H9 (cell line): Measurements from ENCODE around the gene YIPF5. TPM values are rescaled to one million over a fixed set of nuclear protein-coding genes. Genes with fewer than 3 reads are reported as not detected.

Experiments used
- DNase-seq: peaks from one replicate; pipeline ENCODE4 v3.0.0-alpha.2; 2017
- H2AFZ ChIP-seq: one replicate; pipeline ENCODE4 v1.6.1; 2013; ENCODE audit warnings: mild to moderate bottlenecking, low read length, control low read depth, moderate library complexity
- H2AK5ac ChIP-seq: 2 replicates; pipeline ENCODE4 v1.6.1; 2013; ENCODE audit warnings: low read length, control low read depth, mixed read lengths; ENCODE audit not compliant: insufficient read length
- H2BK120ac ChIP-seq: one replicate; pipeline ENCODE4 v1.6.1; 2013; ENCODE audit warnings: low read depth, mild to moderate bottlenecking, low read length, control low read depth, inconsistent platforms; ENCODE audit not compliant: poor library complexity, severe bottlenecking
- H2BK12ac ChIP-seq: 2 replicates; pipeline ENCODE4 v1.6.1; 2013; ENCODE audit warnings: low read length, control low read depth, mixed read lengths, low read depth; ENCODE audit not compliant: insufficient read length
- H2BK15ac ChIP-seq: 2 replicates; pipeline ENCODE4 v1.6.1; 2013; ENCODE audit warnings: low read depth, low read length, control low read depth
- H2BK20ac ChIP-seq: one replicate; pipeline ENCODE4 v1.6.1; 2013; ENCODE audit warnings: low read depth, mild to moderate bottlenecking, low read length, control low read depth, inconsistent platforms; ENCODE audit not compliant: poor library complexity, severe bottlenecking
- H2BK5ac ChIP-seq: 2 replicates; pipeline ENCODE4 v1.6.1; 2013; ENCODE audit warnings: low read length, control low read depth, mixed read lengths; ENCODE audit not compliant: insufficient read length
- H3K14ac ChIP-seq: 2 replicates; pipeline ENCODE4 v1.6.1; 2013; ENCODE audit warnings: low read length, control low read depth; ENCODE audit not compliant: insufficient read depth
- H3K18ac ChIP-seq: 2 replicates; pipeline ENCODE4 v1.6.1; 2013; ENCODE audit warnings: low read depth, mild to moderate bottlenecking, mixed read lengths, low read length, control low read depth; ENCODE audit not compliant: insufficient read length
- H3K23ac ChIP-seq: 2 replicates; pipeline ENCODE4 v1.6.1; 2013; ENCODE audit warnings: low read length, control low read depth, mixed read lengths, low read depth; ENCODE audit not compliant: insufficient read length
- H3K23me2 ChIP-seq: 2 replicates; pipeline ENCODE4 v1.6.1; 2013; ENCODE audit warnings: low read depth, mild to moderate bottlenecking, mixed read lengths, low read length, control low read depth; ENCODE audit not compliant: insufficient read length, poor library complexity, severe bottlenecking
- H3K27ac ChIP-seq: 2 replicates; pipeline ENCODE4 v1.5.1; 2013; ENCODE audit warnings: low read length, control low read depth, mixed read lengths, low read depth; ENCODE audit not compliant: insufficient read length
- H3K27me3 ChIP-seq: 2 replicates; pipeline ENCODE4 v1.6.1; 2013; ENCODE audit warnings: low read length, control low read depth, inconsistent platforms; ENCODE audit not compliant: insufficient read depth
- H3K4ac ChIP-seq: 2 replicates; pipeline ENCODE4 v1.6.1; 2013; ENCODE audit warnings: low read depth, mild to moderate bottlenecking, control low read depth, inconsistent platforms, low read length, moderate library complexity
- H3K4me1 ChIP-seq: 2 replicates; pipeline ENCODE4 v1.6.1; 2013; ENCODE audit warnings: low read length, control low read depth, inconsistent platforms; ENCODE audit not compliant: insufficient read depth
- H3K4me2 ChIP-seq: 2 replicates; pipeline ENCODE4 v1.6.1; 2013; ENCODE audit warnings: low read length, control low read depth, mixed read lengths; ENCODE audit not compliant: insufficient read length, insufficient read depth
- H3K56ac ChIP-seq: 2 replicates; pipeline ENCODE4 v1.6.1; 2013; ENCODE audit warnings: low read depth, mild to moderate bottlenecking, mixed read lengths, low read length, control low read depth; ENCODE audit not compliant: insufficient read length
- H3K79me1 ChIP-seq: 2 replicates; pipeline ENCODE4 v1.6.1; 2013; ENCODE audit warnings: low read depth, mild to moderate bottlenecking, moderate library complexity, low read length, control low read depth, inconsistent platforms; ENCODE audit not compliant: insufficient read depth, poor library complexity, severe bottlenecking
- H3K79me2 ChIP-seq: 2 replicates; pipeline ENCODE4 v1.6.1; 2013; ENCODE audit warnings: low read length, control low read depth, inconsistent platforms; ENCODE audit not compliant: insufficient read depth
- H3K9ac ChIP-seq: 2 replicates; pipeline ENCODE4 v1.6.1; 2013; ENCODE audit warnings: low read length, control low read depth, mixed read lengths; ENCODE audit not compliant: insufficient read length; ENCODE audit errors: extremely low read depth
- H3K9me3 ChIP-seq: one replicate; pipeline ENCODE4 v1.6.1; 2013; ENCODE audit warnings: low read depth, low read length, inconsistent platforms; ENCODE audit not compliant: control insufficient read depth
- H3T11ph ChIP-seq: one replicate; pipeline ENCODE4 v1.6.1; 2013; ENCODE audit warnings: mild to moderate bottlenecking, low read length, control low read depth, inconsistent platforms
- H4K20me1 ChIP-seq: one replicate; pipeline ENCODE4 v1.6.1; 2013; ENCODE audit not compliant: control insufficient read depth, insufficient read length, insufficient read depth
- H4K5ac ChIP-seq: 2 replicates; pipeline ENCODE4 v1.6.1; 2013; ENCODE audit warnings: low read depth, mild to moderate bottlenecking, mixed read lengths, low read length, control low read depth; ENCODE audit not compliant: insufficient read length
- H4K8ac ChIP-seq: replicated peaks from 2 replicates; pipeline ENCODE4 v1.6.1; 2013; ENCODE audit warnings: low read length, control low read depth, mixed read lengths, low read depth; ENCODE audit not compliant: insufficient read length
- H4K91ac ChIP-seq: 2 replicates; pipeline ENCODE4 v1.6.1; 2013; ENCODE audit warnings: low read depth, mild to moderate bottlenecking, moderate library complexity, mixed read lengths, low read length, control low read depth; ENCODE audit not compliant: insufficient read length
- H3K27ac Mint-ChIP-seq, 3 experiments: 2 replicates in 2 of 3; 3 replicates in 1 of 3; pipeline ENCODE4 v1.8.0; 2020 to 2021; ENCODE audit warnings: mixed read lengths in 3 of 3, mild to moderate bottlenecking in 1 of 3, moderate library complexity in 1 of 3
- H3K27me3 Mint-ChIP-seq: 2 replicates; pipeline ENCODE4 v1.8.0; 2021; ENCODE audit warnings: low read depth, mild to moderate bottlenecking, moderate library complexity, mixed read lengths
- H3K36me3 Mint-ChIP-seq, 3 experiments: 2 replicates in 2 of 3; 3 replicates in 1 of 3; pipeline ENCODE4 v1.8.0; 2020 to 2021; ENCODE audit warnings: low read depth in 3 of 3, mixed read lengths in 3 of 3; ENCODE audit not compliant: insufficient read depth in 1 of 3
- H3K4me1 Mint-ChIP-seq, 2 experiments: 2 replicates each; pipeline ENCODE4 v1.8.0; 2020; ENCODE audit warnings: mixed read lengths in 2 of 2
- H3K4me3 Mint-ChIP-seq, 2 experiments: 2 replicates in 1 of 2; 3 replicates in 1 of 2; pipeline ENCODE4 v1.8.0; 2020 to 2021; ENCODE audit warnings: mild to moderate bottlenecking in 2 of 2, mixed read lengths in 2 of 2, moderate library complexity in 1 of 2
- H3K9me3 Mint-ChIP-seq, 2 experiments: 2 replicates in 1 of 2; 3 replicates in 1 of 2; pipeline ENCODE4 v1.8.0; 2020; ENCODE audit warnings: mild to moderate bottlenecking in 2 of 2, mixed read lengths in 2 of 2, moderate library complexity in 1 of 2
- CTCF ChIP-seq: fragments of 200-600 bp; sonication (generic); conservative IDR thresholded peaks from 3 replicates; pipeline ENCODE4 v1.8.0; 2021; ENCODE audit warnings: antibody characterized with exemption, mild to moderate bottlenecking
- WGBS: extraction: QIAGEN DNeasy Blood & Tissue Kit; methylation state at CpG from one replicate; pipeline ENCODE4 v1.1.7; 2013; ENCODE audit warnings: missing lambda C conversion rate, low lambda C conversion rate, mixed read lengths; ENCODE audit not compliant: insufficient read length; ENCODE audit errors: extremely low coverage; 5-methylcytosine and 5-hydroxymethylcytosine counted together
- total RNA-seq: library from RNA; stranded (reverse); gene quantifications from 2 replicates; pipeline ENCODE4 v1.2.1, GENCODE V29; 2021

The YIPF5 gene
- total RNA-seq, 1 experiment from 2014 or later, result 44.6 TPM

DNA sequence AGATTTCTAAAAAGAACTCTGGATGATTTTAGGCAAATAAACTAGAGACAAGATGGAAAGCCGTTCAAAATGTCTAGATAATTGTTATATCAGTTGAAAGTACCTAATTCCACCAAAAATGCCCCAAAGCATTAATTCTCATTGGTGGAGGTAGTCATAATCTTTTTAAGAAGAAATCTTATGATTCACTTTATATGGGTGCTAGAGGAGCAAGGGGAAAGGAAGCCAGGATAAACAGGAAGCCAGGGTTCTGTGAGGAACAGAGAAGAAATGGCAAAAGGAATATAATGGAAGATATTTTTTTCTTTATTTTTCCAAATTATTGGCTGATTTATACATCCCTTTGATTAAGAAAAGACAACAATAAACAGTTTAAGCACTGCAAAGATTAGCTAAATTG, 7.8 kb downstream of the YIPF5 start:
- Histone ChIP-seq H3K23me2 (no peaks in the 10 kb centered on the region), H3K18ac (no peak overlapping the region), H3K27me3 (no peaks in the 10 kb centered on the region), H2BK15ac (no peak overlapping the region), H3K9me3 (no peaks in the 10 kb centered on the region), H3T11ph (no peak overlapping the region), H2AFZ (no peak overlapping the region), H3K56ac (no peak overlapping the region), H3K14ac (no peak overlapping the region), H3K79me2 (no peaks in the 10 kb centered on the region), H3K9ac (no peak overlapping the region), H3K4me1 (no peaks in the 10 kb centered on the region), H3K4ac (no peak overlapping the region), H4K5ac (no peak overlapping the region), H2AK5ac (no peak overlapping the region), H2BK20ac (no peak overlapping the region), H3K79me1 (no peaks in the 10 kb centered on the region), H3K27ac (no peak overlapping the region), H2BK5ac (no peak overlapping the region), H2BK120ac (no peak overlapping the region), H4K20me1 (no peaks in the 10 kb centered on the region), H2BK12ac (no peak overlapping the region), H4K91ac (no peak overlapping the region), H4K8ac (no peak overlapping the region), H3K23ac (no peak overlapping the region), H3K4me2 (no peak overlapping the region)
- no CpG with 5 or more reads among the region's 1 CpG for WGBS
- H3K9me3 Mint-ChIP-seq, result no peaks in the 10 kb centered on the region
- no peak overlapping the region for H3K27ac Mint-ChIP-seq
- no peak for DNase-seq
- peaks cover 17 to 57% (median 57%) of the 10 kb centered on the region in 3 experiments; a peak in 6 of 7 replicates for H3K36me3 Mint-ChIP-seq
- TF ChIP-seq CTCF, result no peak
- no peak overlapping the region for H3K4me3 Mint-ChIP-seq
- H3K27me3 Mint-ChIP-seq, result no peaks in the 10 kb centered on the region
- no peaks in the 10 kb centered on the region for H3K4me1 Mint-ChIP-seq
